Epithelial cell of proximal tubule (primary cell): Measurements from ENCODE around the gene ROR2. TPM values are rescaled to one million over a fixed set of nuclear protein-coding genes. Genes with fewer than 3 reads are reported as not detected.

Source experiments
- DNase-seq: peaks from one replicate; pipeline ENCODE4 v3.0.0-alpha.2; 2011; ENCODE audit warnings: low read depth
- H3K4me3 ChIP-seq: 2 replicates; pipeline ENCODE4 v1.5.1; 2011; ENCODE audit warnings: low read depth, mild to moderate bottlenecking, low read length
- total RNA-seq: library from RNA; depleted of rRNA; stranded (reverse); fragments of >200 nt; gene quantifications from 2 replicates; pipeline ENCODE4 v1.2.3, GENCODE V29; 2015
- TF ChIP-seq, protein P1 (sequence below): conservative IDR thresholded peaks from 2 replicates; pipeline ENCODE4 v1.5.1; 2012; ENCODE audit warnings: low read depth, mild to moderate bottlenecking, low read length

The ROR2 gene
- total RNA-seq, 1 donor from 2014 or later, result 3.1 TPM

DNA sequence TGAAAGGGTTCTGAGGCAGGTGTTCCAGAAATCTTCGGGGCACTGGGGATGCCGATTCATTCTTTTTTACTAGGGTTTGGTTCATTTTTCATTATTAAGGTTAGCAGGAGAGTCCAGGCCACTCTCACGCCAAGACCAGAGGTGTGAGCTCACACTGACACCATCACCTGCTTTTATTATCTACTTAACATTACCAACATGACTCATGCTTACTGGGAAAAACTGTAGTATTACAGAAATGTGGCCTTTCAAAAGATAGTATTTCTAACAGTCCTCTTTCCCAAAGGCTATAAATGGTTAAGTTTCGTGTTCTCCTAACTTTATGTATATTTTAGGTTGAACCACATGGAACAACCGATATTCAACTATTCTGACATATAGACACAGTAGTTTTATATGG is 222.1 kb downstream of the ROR2 start:
- no peak for DNase-seq
- TF ChIP-seq, protein P1, sequence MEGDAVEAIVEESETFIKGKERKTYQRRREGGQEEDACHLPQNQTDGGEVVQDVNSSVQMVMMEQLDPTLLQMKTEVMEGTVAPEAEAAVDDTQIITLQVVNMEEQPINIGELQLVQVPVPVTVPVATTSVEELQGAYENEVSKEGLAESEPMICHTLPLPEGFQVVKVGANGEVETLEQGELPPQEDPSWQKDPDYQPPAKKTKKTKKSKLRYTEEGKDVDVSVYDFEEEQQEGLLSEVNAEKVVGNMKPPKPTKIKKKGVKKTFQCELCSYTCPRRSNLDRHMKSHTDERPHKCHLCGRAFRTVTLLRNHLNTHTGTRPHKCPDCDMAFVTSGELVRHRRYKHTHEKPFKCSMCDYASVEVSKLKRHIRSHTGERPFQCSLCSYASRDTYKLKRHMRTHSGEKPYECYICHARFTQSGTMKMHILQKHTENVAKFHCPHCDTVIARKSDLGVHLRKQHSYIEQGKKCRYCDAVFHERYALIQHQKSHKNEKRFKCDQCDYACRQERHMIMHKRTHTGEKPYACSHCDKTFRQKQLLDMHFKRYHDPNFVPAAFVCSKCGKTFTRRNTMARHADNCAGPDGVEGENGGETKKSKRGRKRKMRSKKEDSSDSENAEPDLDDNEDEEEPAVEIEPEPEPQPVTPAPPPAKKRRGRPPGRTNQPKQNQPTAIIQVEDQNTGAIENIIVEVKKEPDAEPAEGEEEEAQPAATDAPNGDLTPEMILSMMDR, result no peak
- H3K4me3 ChIP-seq, result no peak overlapping the region

DNA sequence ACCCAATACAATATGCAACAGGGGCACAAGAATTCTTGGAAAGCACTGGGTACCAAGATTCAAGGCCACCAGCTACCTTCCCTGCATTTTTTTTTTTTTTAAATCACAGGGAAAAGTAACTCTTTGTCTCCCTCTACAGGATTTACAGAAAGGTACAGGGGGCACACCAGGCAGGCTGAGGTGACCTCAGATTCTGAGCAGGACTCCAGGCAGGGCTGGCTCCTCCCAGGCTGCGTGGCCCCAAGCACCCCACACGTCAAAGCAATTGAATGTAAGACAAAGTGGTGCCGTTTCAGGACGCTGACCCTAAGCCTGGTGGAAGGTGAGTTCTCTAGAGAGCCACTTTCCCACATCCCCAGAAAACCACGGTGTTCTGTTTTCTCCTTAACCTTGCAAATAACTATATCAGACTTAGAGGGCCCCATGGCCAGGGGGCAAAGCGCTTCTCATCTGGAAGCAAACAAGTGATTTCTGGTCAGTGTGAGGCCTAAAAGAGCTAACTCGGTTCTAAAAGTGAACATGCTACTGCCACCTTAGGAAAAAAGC is 222.6 kb downstream of the ROR2 start:
- no peak for DNase-seq
- TF ChIP-seq, protein P1, result peak; percentile 76
- H3K4me3 ChIP-seq, result no peak overlapping the region

DNA sequence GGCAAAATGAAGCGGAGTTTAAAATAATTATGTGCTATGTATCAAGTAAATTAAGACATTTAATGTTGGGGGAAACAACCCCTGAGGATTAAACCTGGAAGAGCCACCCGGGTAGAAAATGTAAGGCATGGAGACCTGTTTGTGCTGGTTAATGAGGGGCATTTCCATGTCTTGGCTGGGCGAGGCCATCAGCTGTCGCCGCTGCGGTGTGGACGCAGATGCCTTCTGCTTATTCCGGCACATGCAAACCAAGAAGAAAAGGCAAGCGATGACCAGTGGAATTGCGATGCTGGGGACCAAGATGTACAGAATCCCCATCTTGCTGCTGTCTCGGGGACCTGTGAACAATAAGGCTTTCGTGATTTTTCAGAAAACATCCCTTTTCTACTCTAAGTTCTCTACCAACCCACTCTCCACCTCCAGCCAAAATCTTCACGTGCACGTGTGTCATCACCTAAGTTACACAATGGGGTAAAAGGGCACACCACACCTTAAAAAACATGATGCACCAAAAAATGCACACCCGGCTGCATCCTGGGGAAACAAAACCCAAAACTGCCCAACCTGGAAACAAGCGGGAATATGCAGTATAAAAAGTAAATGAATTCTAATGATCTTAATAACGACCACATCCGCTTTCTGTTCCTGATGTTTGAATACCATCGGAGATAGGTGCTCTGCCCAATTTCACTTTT is 223.5 kb downstream of the ROR2 start:
- TF ChIP-seq, protein P1, result no peak
- H3K4me3 ChIP-seq, result no peak overlapping the region
- DNase-seq, result no peak

DNA sequence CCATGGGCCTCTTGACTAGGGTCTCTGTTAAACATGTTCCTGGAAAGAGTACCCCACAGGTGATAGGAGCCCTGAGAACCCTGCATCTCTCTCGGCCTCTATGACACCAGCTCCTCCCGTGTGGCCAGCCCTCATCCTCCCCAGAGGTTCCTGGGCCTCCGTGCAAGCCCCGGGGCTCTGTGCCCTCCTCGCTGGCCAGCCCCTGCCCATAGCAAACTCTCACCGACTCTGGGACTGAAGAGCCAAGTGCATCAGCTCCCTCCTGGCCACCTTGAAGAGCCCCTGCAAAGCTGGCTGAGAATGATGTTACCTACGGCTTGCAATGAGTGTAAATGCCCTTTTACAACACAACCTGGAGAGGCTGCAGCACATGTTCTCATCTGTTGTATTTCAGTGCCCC is 224.4 kb downstream of the ROR2 start:
- no peak overlapping the region for H3K4me3 ChIP-seq
- DNase-seq, result no peak
- TF ChIP-seq, protein P1, result no peak

DNA sequence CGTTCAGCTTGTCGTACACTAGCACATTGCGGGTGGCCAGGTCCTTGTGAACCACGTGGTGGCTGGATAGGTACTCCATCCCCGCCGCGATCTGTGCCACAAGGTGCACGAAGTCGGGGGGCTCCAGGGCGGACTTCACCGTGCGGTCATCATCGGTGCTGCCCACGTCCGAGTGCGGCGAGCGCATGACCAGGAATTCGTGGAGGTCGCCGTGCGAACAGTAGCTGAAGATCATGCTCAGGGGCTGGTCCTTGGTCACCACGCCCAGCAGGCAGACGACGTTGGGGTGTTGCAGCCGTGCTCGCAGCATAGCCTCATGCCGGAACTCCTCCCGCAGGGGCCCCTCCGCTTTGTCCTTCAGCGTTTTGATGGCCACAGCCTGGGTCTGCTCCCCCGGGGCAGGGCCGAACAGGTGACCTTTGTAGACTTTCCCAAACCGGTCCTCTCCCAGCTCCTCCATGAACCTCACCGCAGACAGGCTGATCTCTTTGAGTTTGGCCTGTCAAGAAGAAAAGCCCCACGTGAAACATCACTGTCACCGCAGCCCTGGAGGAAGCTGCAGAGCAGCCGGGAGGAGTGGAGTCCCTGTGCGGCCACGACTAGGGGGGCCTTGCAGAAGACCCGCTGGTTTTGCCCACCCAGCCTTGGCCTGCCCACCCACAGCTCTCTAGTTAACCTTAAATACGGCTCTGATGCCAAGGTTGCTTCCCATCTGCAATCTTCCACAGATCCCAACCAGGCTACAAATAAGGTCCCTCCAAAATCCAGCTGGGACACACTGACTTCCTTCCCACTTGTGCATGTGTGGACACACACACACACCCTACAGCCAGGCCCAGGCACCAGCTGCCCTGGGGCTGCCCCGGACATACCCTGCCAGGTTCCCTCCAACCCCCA is 225.2 kb downstream of the ROR2 start:
- DNase-seq, result no peak
- H3K4me3 ChIP-seq, result no peak overlapping the region
- TF ChIP-seq, protein P1, result no peak

DNA sequence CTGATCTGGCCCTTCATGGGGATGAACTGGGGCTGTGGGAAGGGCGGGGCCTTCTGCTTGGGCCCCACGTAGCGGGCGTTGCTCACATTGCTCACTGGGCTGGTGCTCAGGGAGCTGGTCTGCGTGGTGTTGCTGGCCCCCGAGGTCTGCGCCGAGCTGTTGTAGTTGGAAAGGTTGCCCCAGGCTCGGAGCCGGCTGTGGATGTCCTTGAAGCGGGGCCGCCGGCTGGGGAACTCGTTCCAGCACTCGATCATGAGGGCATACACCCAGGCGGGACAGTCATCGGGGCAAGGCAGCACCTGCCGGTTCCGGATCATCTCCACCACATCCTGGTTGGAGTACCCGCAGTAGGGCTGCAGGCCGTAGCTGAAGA is 226.0 kb downstream of the ROR2 start:
- no peak overlapping the region for H3K4me3 ChIP-seq
- no peak for DNase-seq
- TF ChIP-seq, protein P1, result no peak
